K562 (cell line): Measurements from ENCODE around the gene DNAH3. TPM values are rescaled to one million over a fixed set of nuclear protein-coding genes. Genes with fewer than 3 reads are reported as not detected.
A peak's percentile ranks its signal among the peaks of the same experiment; 100 is the strongest.

ENCODE experiments used
- ATAC-seq: fragments of 200-7000 bp; cut with Tn5 transposase; 3 replicates; pipeline ENCODE4 v1.9.1; 2020; ENCODE audit warnings: moderate library complexity
- BruUV-seq: library from RNA; stranded (reverse); fragments of 400-500 nt; replicated peaks from 2 replicates; lab custom pipeline; 2021; lab: Mats Ljungman, UMichigan
- CTCF ChIA-PET: fragments of 300-600 bp; formaldehyde crosslinking; extraction: SDS; loops from one replicate; lab custom pipeline; 2021; ENCODE audit warnings: low intra/inter-chr PET ratio; lab: Yijun Ruan, JAX
- POLR2A ChIA-PET: fragments of 300-600, 350-650 bp; sonication (Branson Sonifier 250); formaldehyde crosslinking; extraction: SDS; loops from one replicate; lab custom pipeline; 2021; ENCODE audit warnings: antibody characterized with exemption, inconsistent platforms; lab: Yijun Ruan, JAX
- DNase-seq, 4 experiments: peaks; one replicate each; pipeline versions ENCODE4 v3.0.0 to v3.0.0-alpha.2; 2011 to 2018; ENCODE audit warnings: low spot score in 3 of 4, mixed read lengths in 3 of 4; ENCODE audit errors: extremely low read depth in 1 of 4
- FAIRE-seq: peaks from 2 replicates; lab custom pipeline; 2011; peaks lifted over from hg19 to GRCh38; lab: Jason Lieb, UNC
- H2AFZ ChIP-seq: 2 replicates; pipeline ENCODE4 v1.6.0; 2011; ENCODE audit warnings: low read depth, low read length, control low read depth, inconsistent platforms
- H3K27ac ChIP-seq: fragments of 200-600 bp; 3 replicates; pipeline ENCODE4 v1.8.0; 2011; ENCODE audit warnings: low read depth, mild to moderate bottlenecking, control low read depth, inconsistent platforms, low read length, moderate library complexity, mixed read lengths; ENCODE audit errors: extremely low read depth
- H3K27me3 ChIP-seq, 2 experiments: fragments of 300-600 bp in 1 of 2; 2 replicates in 1 of 2; 3 replicates in 1 of 2; pipeline versions ENCODE4 v1.6.0 to v1.8.0; 2011; ENCODE audit warnings: inconsistent platforms in 2 of 2, low read length in 2 of 2, mild to moderate bottlenecking in 1 of 2, mixed read lengths in 1 of 2, moderate library complexity in 1 of 2; ENCODE audit not compliant: control insufficient read depth in 2 of 2, insufficient read depth in 2 of 2
- H3K36me3 ChIP-seq: fragments of 300-600 bp; 3 replicates; pipeline ENCODE4 v1.8.0; 2011; ENCODE audit warnings: mild to moderate bottlenecking, low read length, inconsistent platforms; ENCODE audit not compliant: control insufficient read depth, insufficient read depth
- H3K4me1 ChIP-seq, 2 experiments: fragments of 200-600 bp in 1 of 2; replicated peaks in 1 of 2; 2 replicates in 1 of 2; 3 replicates in 1 of 2; pipeline versions ENCODE4 v1.5.1 to v1.8.0; 2011; ENCODE audit warnings: inconsistent platforms in 2 of 2, low read length in 2 of 2, mild to moderate bottlenecking in 1 of 2, mixed read lengths in 1 of 2, moderate library complexity in 1 of 2; ENCODE audit not compliant: control insufficient read depth in 2 of 2, insufficient read depth in 2 of 2
- H3K4me2 ChIP-seq: 2 replicates; pipeline ENCODE4 v1.6.1; 2011; ENCODE audit warnings: low read length, control low read depth, inconsistent platforms, mixed read lengths; ENCODE audit not compliant: insufficient read depth
- H3K4me3 ChIP-seq: fragments of 200-600 bp; sonication (generic), shearing (Covaris generic); 2 replicates; pipeline ENCODE4 v1.5.1; 2016; ENCODE audit warnings: control low read depth, inconsistent platforms
- H3K79me2 ChIP-seq: fragments of 200-600 bp; 3 replicates; pipeline ENCODE4 v1.8.0; 2011; ENCODE audit warnings: low read length, inconsistent platforms; ENCODE audit not compliant: control insufficient read depth, insufficient read depth
- H3K9ac ChIP-seq, 2 experiments: 2 replicates each; pipeline versions ENCODE4 v1.6.0 to v1.6.1; 2011; ENCODE audit warnings: low read depth in 2 of 2, low read length in 2 of 2, control low read depth in 1 of 2, inconsistent platforms in 1 of 2, mild to moderate bottlenecking in 1 of 2, mixed read lengths in 1 of 2; ENCODE audit not compliant: insufficient read depth in 1 of 2
- H3K9me1 ChIP-seq: one replicate; pipeline ENCODE4 v1.6.0; 2011; ENCODE audit warnings: inconsistent platforms, mild to moderate bottlenecking, low read length, moderate library complexity; ENCODE audit not compliant: control insufficient read depth, insufficient read depth
- H3K9me3 ChIP-seq: replicated peaks from 2 replicates; pipeline ENCODE4 v1.5.1; 2011; ENCODE audit warnings: low read depth, low read length, inconsistent platforms; ENCODE audit not compliant: control insufficient read depth, insufficient read depth
- H4K20me1 ChIP-seq: replicated peaks from 2 replicates; pipeline ENCODE4 v1.6.1; 2011; ENCODE audit warnings: low read length, inconsistent platforms, mixed read lengths; ENCODE audit not compliant: control insufficient read depth, insufficient read depth
- BHLHE40 ChIP-seq: IDR thresholded peaks from 2 replicates; pipeline ENCODE4 v1.6.1; 2011; ENCODE audit warnings: low read length, improper control_type of control experiment
- CREB3L1 ChIP-seq: fragments of 450-650 bp; IDR thresholded peaks from 2 replicates; pipeline ENCODE4 v1.6.1; 2014; ENCODE audit warnings: low read depth, mild to moderate bottlenecking, moderate library complexity, borderline replicate concordance
- HDGF ChIP-seq: fragments of 450-650 bp; IDR thresholded peaks from 2 replicates; pipeline ENCODE4 v1.6.1; 2016
- HMG20A ChIP-seq: fragments of 450-650 bp; formaldehyde crosslinking; conservative IDR thresholded peaks from 2 replicates; pipeline ENCODE4 v1.4.0; 2020; ENCODE audit warnings: mild to moderate bottlenecking, mixed read lengths
- NONO ChIP-seq, 2 experiments: fragments of 200-400 bp in 1 of 2; fragments of 450-650 bp in 1 of 2; formaldehyde crosslinking in 1 of 2; IDR thresholded peaks; 2 replicates each; pipeline ENCODE4 v1.6.1; 2017; ENCODE audit warnings: low read depth in 2 of 2, mild to moderate bottlenecking in 2 of 2, moderate library complexity in 2 of 2, low read length in 1 of 2
- NR2F6 ChIP-seq: fragments of 450-650 bp; formaldehyde crosslinking; IDR thresholded peaks from 2 replicates; pipeline ENCODE4 v1.4.0; 2020; ENCODE audit warnings: mild to moderate bottlenecking
- PTRF ChIP-seq: fragments of 450-650 bp; IDR thresholded peaks from 2 replicates; pipeline ENCODE4 v1.6.1; 2016; ENCODE audit warnings: mild to moderate bottlenecking, missing genetic modification characterization, missing compliant biosample characterization
- RFX7 ChIP-seq: fragments of 250-450 bp; sonication (Bioruptor Pico); IDR thresholded peaks from 2 replicates; pipeline ENCODE4 v1.5.1; 2021; ENCODE audit warnings: mild to moderate bottlenecking
- TGIF2 ChIP-seq: sonication (generic); formaldehyde crosslinking; IDR thresholded peaks from 2 replicates; pipeline ENCODE4 v1.8.1; 2022; ENCODE audit warnings: mild to moderate bottlenecking, missing genetic modification reagents, moderate library complexity
- ZBTB1 ChIP-seq: sonication (generic); formaldehyde crosslinking; IDR thresholded peaks from 2 replicates; pipeline ENCODE4 v1.8.1; 2023; ENCODE audit warnings: missing genetic modification reagents, low read depth, mild to moderate bottlenecking, borderline replicate concordance
- ZFP91 ChIP-seq: sonication (generic); formaldehyde crosslinking; IDR thresholded peaks from 2 replicates; pipeline ENCODE4 v1.8.0; 2022; ENCODE audit warnings: mild to moderate bottlenecking, missing genetic modification reagents
- ZNF311 ChIP-seq: fragments of 250-450 bp; sonication (Bioruptor Pico); IDR thresholded peaks from 2 replicates; pipeline ENCODE4 v1.4.0; 2020; ENCODE audit warnings: mild to moderate bottlenecking, moderate library complexity
- ZNF766 ChIP-seq: fragments of 200-800 bp; sonication (Bioruptor generic); conservative IDR thresholded peaks from 2 replicates; pipeline ENCODE4 v1.6.1; 2016; ENCODE audit warnings: missing genetic modification characterization, missing compliant biosample characterization
- WGBS: fragments of 100-300 bp; shearing (Covaris generic); methylation state at CpG from one replicate; pipeline ENCODE4 v1.1.6; 2016; ENCODE audit warnings: low coverage, mixed read lengths; ENCODE audit not compliant: insufficient coverage; ENCODE audit errors: missing lambda C conversion rate; 5-methylcytosine and 5-hydroxymethylcytosine counted together
- in situ Hi-C: fragments of 300-500 bp; cut with MboI; formaldehyde crosslinking; loops from 4 replicates; pipeline ENCODE4 v1.15.0; 2018; ENCODE audit warnings: inconsistent platforms, mixed read lengths
- intact Hi-C: fragments of 100-400 bp; cut with micrococcal nuclease; formaldehyde crosslinking; loops from 2 replicates; pipeline ENCODE4 v1.14.2; 2022
- polyA plus RNA-seq, 8 experiments: library from polyadenylated mRNA; depleted of rRNA in 4 of 8; stranded (reverse) in 5 of 8; unstranded in 3 of 8; fragments of >200 nt; fragmentation: Nextera tagmentation in 2 of 8; fragmentation: Illumina TruSeq in 1 of 8; extraction: Ambion mirVana in 2 of 8; extraction: Trizol in 1 of 8; gene quantifications; 2 replicates each; pipeline versions ENCODE4 v1.2.1 to v1.2.3, GENCODE V29; 2011 to 2014; ENCODE audit warnings: inconsistent platforms in 1 of 8, missing spikeins in 1 of 8
- total RNA-seq, 7 experiments: library from RNA; depleted of rRNA in 6 of 7; stranded (reverse); fragments of >200 nt in 6 of 7; fragmentation: Illumina TruSeq in 2 of 7; extraction: Trizol in 2 of 7; gene quantifications; 2 replicates each; pipeline versions ENCODE4 v1.2.1 to v1.2.3, GENCODE V29; 2011 to 2021; ENCODE audit warnings: low replicate concordance in 1 of 7
- TF ChIP-seq, protein P1 (sequence below): fragments of 450-650 bp; IDR thresholded peaks from 2 replicates; pipeline ENCODE4 v1.6.1; 2016
- TF ChIP-seq, protein P2 (sequence below): sonication (generic); formaldehyde crosslinking; IDR thresholded peaks from 2 replicates; pipeline ENCODE4 v1.8.0; 2022; ENCODE audit warnings: mild to moderate bottlenecking, missing genetic modification reagents

The DNAH3 gene
- total and polyA plus RNA-seq, 9 of the 15 experiments (the other 6 are each of a cell fraction or from before 2014, with no cell fraction given): 0.32 to 0.84 (median 0.44) TPM

DNA sequence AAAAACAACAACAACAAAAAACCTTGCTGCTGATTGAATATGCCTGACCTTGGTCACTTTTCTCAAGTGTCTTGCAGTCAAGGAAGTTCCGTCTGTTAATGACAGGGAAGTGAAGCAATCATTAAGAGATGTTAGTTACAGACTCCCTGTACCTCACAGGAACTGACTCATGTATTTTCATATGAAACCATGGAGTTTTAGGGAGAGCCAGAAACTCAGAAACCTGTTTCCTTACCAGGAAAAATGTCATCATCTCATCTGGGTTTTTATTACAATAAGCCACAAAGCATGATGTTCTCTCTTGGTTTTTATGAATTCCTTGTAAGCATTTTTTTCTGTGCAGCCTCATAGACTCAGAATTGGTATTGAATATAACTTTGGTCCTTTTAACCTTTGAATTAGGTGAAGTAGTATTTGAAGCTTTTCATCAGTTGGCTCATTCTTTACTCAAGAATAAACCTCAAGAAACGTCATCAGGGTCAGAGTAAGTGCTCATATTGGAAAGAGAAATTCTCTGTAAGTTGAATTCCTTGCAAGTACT, 239.8 kb downstream of the DNAH3 start (continued):
- TF ChIP-seq NONO (IDR thresholded peaks at IDR 0.05; ENCODE audit: low read depth in 2 of 2, low read length in 1 of 2) (no peak), ZNF766 (CRISPR knock-in tag) (peak; percentile 47; the same call in 1 of the 2 replicates), ZNF311 (CRISPR knock-in tag) (no peak), HDGF (no peak), NR2F6 (CRISPR knock-in tag) (no peak)

DNA sequence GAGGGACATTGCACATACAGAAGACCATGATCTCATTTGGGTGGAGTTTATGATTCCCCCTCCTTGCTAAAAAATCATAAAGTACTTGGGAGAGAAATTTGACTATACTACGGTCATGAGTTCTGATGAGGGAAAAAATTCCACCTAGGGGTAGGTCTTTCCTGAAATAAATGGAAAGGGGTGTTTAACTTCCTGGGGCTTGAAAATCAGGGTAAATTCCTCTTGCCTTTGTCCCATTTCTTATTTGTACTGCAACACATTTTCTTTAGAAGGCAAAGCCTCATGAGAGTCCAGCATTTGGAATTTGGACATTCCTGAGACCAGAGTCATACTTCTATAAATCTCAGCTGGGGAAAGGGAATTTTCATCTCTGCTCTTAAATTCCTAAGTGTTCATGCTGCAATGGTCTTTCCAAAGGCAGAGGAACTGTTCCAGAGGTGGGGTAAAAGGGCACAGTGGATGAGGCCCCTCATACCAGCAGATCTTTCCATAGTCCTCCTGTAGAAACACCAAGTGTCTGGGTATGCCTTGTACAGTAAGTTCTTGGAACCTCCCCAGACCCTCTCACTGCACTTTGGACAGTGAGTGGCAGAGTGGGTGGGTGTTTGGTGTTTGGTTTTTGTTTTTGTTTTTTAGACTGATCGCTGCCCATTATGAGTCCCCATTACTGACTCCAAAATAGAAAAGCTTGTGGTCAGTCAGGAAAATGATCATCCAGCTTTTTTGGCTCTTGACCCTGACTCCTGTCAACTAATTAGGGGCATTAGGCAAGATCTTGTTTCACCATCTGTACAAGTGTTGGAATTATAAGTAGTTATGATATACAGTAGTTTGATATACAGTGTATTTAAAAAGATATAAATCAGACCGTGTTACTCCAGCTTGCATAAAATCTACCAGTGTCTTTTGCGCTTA, 244.0 kb downstream of the DNAH3 start:
- POLR2A ChIA-PET: interaction anchor here (0.5 to 0.6 kb wide), 2 partner anchors 8 to 16 kb away, joined by 3 read pairs; no protein-coding TSS in a partner anchor
- Histone ChIP-seq H3K9me3 (no peaks in the 10 kb centered on the region), H3K27me3 (no peaks in the 10 kb centered on the region), H3K27ac (no peak overlapping the region), H3K79me2 (peaks cover 14% of the 10 kb centered on the region), H2AFZ (no peak overlapping the region), H3K4me2 (no peak overlapping the region), H3K9me1 (no peaks in the 10 kb centered on the region), H4K20me1 (no peaks in the 10 kb centered on the region), H3K4me3 (no peak overlapping the region), H3K36me3 (peaks cover 3% of the 10 kb centered on the region; the same call in 1 of the 3 replicates), H3K4me1 (peaks cover 18 to 40% of the 10 kb centered on the region in 2 experiments), H3K9ac (no peak overlapping the region)
- BruUV-seq: no TSS peak
- DNase-seq (no peak), FAIRE-seq (no peak), ATAC-seq (no peak)
- WGBS: 74% methylated on average over 3 of the region's 4 CpGs
- CTCF ChIA-PET: no interaction called here
- in situ Hi-C loops (no loop called here), intact Hi-C loops (no loop called here)
- TF ChIP-seq, protein P1, sequence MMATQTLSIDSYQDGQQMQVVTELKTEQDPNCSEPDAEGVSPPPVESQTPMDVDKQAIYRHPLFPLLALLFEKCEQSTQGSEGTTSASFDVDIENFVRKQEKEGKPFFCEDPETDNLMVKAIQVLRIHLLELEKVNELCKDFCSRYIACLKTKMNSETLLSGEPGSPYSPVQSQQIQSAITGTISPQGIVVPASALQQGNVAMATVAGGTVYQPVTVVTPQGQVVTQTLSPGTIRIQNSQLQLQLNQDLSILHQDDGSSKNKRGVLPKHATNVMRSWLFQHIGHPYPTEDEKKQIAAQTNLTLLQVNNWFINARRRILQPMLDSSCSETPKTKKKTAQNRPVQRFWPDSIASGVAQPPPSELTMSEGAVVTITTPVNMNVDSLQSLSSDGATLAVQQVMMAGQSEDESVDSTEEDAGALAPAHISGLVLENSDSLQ: no peak
- TF ChIP-seq ZFP91 (CRISPR knock-in tag) (no peak), TGIF2 (no peak), HMG20A (CRISPR knock-in tag) (no peak), RFX7 (CRISPR knock-in tag) (no peak), PTRF (tag) (no peak), ZBTB1 (CRISPR knock-in tag) (no peak), CREB3L1 (no peak), BHLHE40 (no peak)
- TF ChIP-seq, protein P2, sequence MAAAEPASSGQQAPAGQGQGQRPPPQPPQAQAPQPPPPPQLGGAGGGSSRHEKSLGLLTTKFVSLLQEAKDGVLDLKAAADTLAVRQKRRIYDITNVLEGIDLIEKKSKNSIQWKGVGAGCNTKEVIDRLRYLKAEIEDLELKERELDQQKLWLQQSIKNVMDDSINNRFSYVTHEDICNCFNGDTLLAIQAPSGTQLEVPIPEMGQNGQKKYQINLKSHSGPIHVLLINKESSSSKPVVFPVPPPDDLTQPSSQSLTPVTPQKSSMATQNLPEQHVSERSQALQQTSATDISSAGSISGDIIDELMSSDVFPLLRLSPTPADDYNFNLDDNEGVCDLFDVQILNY (CRISPR knock-in tag): no peak
